HEK293 (cell line): Measurements from ENCODE around the gene MYO1B.

ENCODE experiments used
- CTCF ChIA-PET: fragments of 350-600 bp; formaldehyde crosslinking; extraction: SDS; loops from one replicate; lab custom pipeline; 2021; ENCODE audit warnings: antibody characterized with exemption; lab: Yijun Ruan, JAX
- POLR2A ChIA-PET: fragments of 300-600 bp; formaldehyde crosslinking; extraction: SDS; loops from one replicate; lab custom pipeline; 2020; ENCODE audit warnings: antibody characterized with exemption, inconsistent platforms; lab: Yijun Ruan, JAX
- H3K27ac ChIP-seq: fragments of 200-500 bp; sonication (Bioruptor generic); 2 replicates; pipeline ENCODE4 v1.5.1; 2014; ENCODE audit warnings: low read depth, low read length, control low read depth, inconsistent platforms; ENCODE audit errors: extremely low read depth
- H3K36me3 ChIP-seq, 2 experiments: fragments of 200-500 bp in 1 of 2; sonication (Bioruptor generic) in 1 of 2; 1 replicate in 1 of 2; 2 replicates in 1 of 2; pipeline ENCODE4 v1.5.1; 2014 to 2017; ENCODE audit warnings: inconsistent platforms in 2 of 2, low read length in 2 of 2; ENCODE audit not compliant: control insufficient read depth in 2 of 2, insufficient read depth in 1 of 2
- H3K4me1 ChIP-seq: fragments of 200-500 bp; sonication (Bioruptor generic); 2 replicates; pipeline ENCODE4 v1.5.1; 2014; ENCODE audit warnings: mild to moderate bottlenecking, low read length, inconsistent platforms; ENCODE audit not compliant: control insufficient read depth, insufficient read depth
- H3K4me3 ChIP-seq: 2 replicates; pipeline ENCODE4 v1.5.1; 2011; ENCODE audit warnings: low read depth, mild to moderate bottlenecking, control low read depth, low read length, moderate library complexity
- H3K9me3 ChIP-seq: fragments of 200-500 bp; sonication (Bioruptor generic); 2 replicates; pipeline ENCODE4 v1.5.1; 2014; ENCODE audit warnings: low read depth, low read length, inconsistent platforms; ENCODE audit not compliant: control insufficient read depth, insufficient read depth
- PRDM4 ChIP-seq: fragments of 450-650 bp; formaldehyde crosslinking; IDR thresholded peaks from 2 replicates; pipeline ENCODE4 v1.5.1; 2017; ENCODE audit warnings: missing biosample characterization, missing genetic modification characterization
- SP2 ChIP-seq: fragments of 450-650 bp; formaldehyde crosslinking; IDR thresholded peaks from 2 replicates; pipeline ENCODE4 v1.5.1; 2016; ENCODE audit warnings: missing biosample characterization, missing genetic modification characterization
- WT1 ChIP-seq: fragments of 450-650 bp; formaldehyde crosslinking; IDR thresholded peaks from 2 replicates; pipeline ENCODE4 v1.5.1; 2016; ENCODE audit warnings: missing biosample characterization, missing genetic modification characterization
- ZBTB11 ChIP-seq: fragments of 450-650 bp; formaldehyde crosslinking; conservative IDR thresholded peaks from 2 replicates; pipeline ENCODE4 v1.5.1; 2016; ENCODE audit warnings: low read depth, missing biosample characterization, missing genetic modification characterization
- ZBTB44 ChIP-seq: fragments of 450-650 bp; IDR thresholded peaks from 2 replicates; pipeline ENCODE4 v1.5.1; 2018; ENCODE audit warnings: missing biosample characterization, mild to moderate bottlenecking, missing genetic modification characterization
- ZFP41 ChIP-seq: fragments of 450-650 bp; formaldehyde crosslinking; IDR thresholded peaks from 2 replicates; pipeline ENCODE4 v1.5.1; 2016; ENCODE audit warnings: missing biosample characterization, missing genetic modification characterization, borderline replicate concordance
- ZIC2 ChIP-seq: fragments of 450-650 bp; formaldehyde crosslinking; IDR thresholded peaks from 2 replicates; pipeline ENCODE4 v1.5.1; 2016; ENCODE audit warnings: missing biosample characterization, missing genetic modification characterization
- ZNF18 ChIP-seq: fragments of 450-650 bp; formaldehyde crosslinking; IDR thresholded peaks from 2 replicates; pipeline ENCODE4 v1.5.1; 2016; ENCODE audit warnings: missing biosample characterization, missing genetic modification characterization
- ZNF19 ChIP-seq: fragments of 450-650 bp; formaldehyde crosslinking; IDR thresholded peaks from 2 replicates; pipeline ENCODE4; 2016; ENCODE audit warnings: missing biosample characterization, missing genetic modification characterization, low read depth
- ZNF2 ChIP-seq: fragments of 450-650 bp; formaldehyde crosslinking; IDR thresholded peaks from 2 replicates; pipeline ENCODE4 v1.5.1; 2016; ENCODE audit warnings: missing biosample characterization, missing genetic modification characterization
- ZNF37A ChIP-seq: fragments of 450-650 bp; IDR thresholded peaks from 2 replicates; pipeline ENCODE4 v1.5.1; 2018; ENCODE audit warnings: missing biosample characterization, missing genetic modification characterization
- ZNF473 ChIP-seq: fragments of 450-650 bp; formaldehyde crosslinking; IDR thresholded peaks from 2 replicates; pipeline ENCODE4 v1.5.1; 2017; ENCODE audit warnings: missing biosample characterization, missing genetic modification characterization
- ZNF580 ChIP-seq: fragments of 450-650 bp; formaldehyde crosslinking; IDR thresholded peaks from 2 replicates; pipeline ENCODE4 v1.5.1; 2016; ENCODE audit warnings: missing biosample characterization, missing genetic modification characterization
- ZNF791 ChIP-seq: fragments of 450-650 bp; formaldehyde crosslinking; IDR thresholded peaks from 2 replicates; pipeline ENCODE4 v1.5.1; 2016; ENCODE audit warnings: missing biosample characterization, missing genetic modification characterization
- ZNF843 ChIP-seq: fragments of 450-650 bp; formaldehyde crosslinking; IDR thresholded peaks from 2 replicates; pipeline ENCODE4 v1.5.1; 2016; ENCODE audit warnings: missing biosample characterization, missing genetic modification characterization
- ZSCAN30 ChIP-seq: fragments of 450-650 bp; IDR thresholded peaks from 2 replicates; pipeline ENCODE4 v1.5.1; 2018; ENCODE audit warnings: missing biosample characterization, mild to moderate bottlenecking, missing genetic modification characterization, moderate library complexity

The MYO1B gene

GRCh38 chr2:191252699-191253098, 7.5 kb downstream of the MYO1B start (continued):
- TF ChIP-seq ZNF18 (tag by site-specific recombination): no peak
- TF ChIP-seq ZNF843 (tag by site-specific recombination): peak; percentile 82
- TF ChIP-seq ZFP41: no peak
- TF ChIP-seq ZNF580: 0 out of 2 replicates have a peak, but pooled peaks have one; percentile 29

GRCh38 chr2:191253476-191253875, 8.3 kb downstream of the MYO1B start:
- TF ChIP-seq ZNF37A (tag by site-specific recombination): no peak
- TF ChIP-seq ZSCAN30 (tag by site-specific recombination): no peak
- no peak for TF ChIP-seq ZNF2 (tag by site-specific recombination)
- no peak for TF ChIP-seq ZNF473
- TF ChIP-seq ZBTB11 (tag by site-specific recombination): no peak
- TF ChIP-seq WT1 (tag by site-specific recombination): no peak
- TF ChIP-seq ZBTB44 (tag by site-specific recombination): no peak
- no peak for TF ChIP-seq ZNF19 (tag by site-specific recombination)
- no peak for TF ChIP-seq PRDM4
- no peak for TF ChIP-seq ZNF791 (tag by site-specific recombination)
- TF ChIP-seq SP2 (tag by site-specific recombination): no peak
- no peak for TF ChIP-seq ZIC2 (tag by site-specific recombination)
- POLR2A ChIA-PET: no interaction called here
- Histone ChIP-seq H3K4me3 (no peak overlapping the region), H3K36me3 (no peaks in the 10 kb centered on the region), H3K27ac (no peak overlapping the region), H3K4me1 (peaks cover 37% of the 10 kb centered on the region), H3K9me3 (no peaks in the 10 kb centered on the region)
- CTCF ChIA-PET: interaction anchor here (0.6 to 1.0 kb wide), 2 partner anchors 42 to 251 kb away, joined by 3 to 7 read pairs; no protein-coding TSS in a partner anchor
